Amniotic epithelial cell (primary cell): ENCODE data around the gene C1R.
A peak's percentile ranks its signal among the peaks of the same experiment; 100 is the strongest.
"Not testable (repeated sequence)": the region's sequence is repeated elsewhere in the genome, so short reads cannot be mapped to it uniquely, and the experiment has no call there.

ENCODE experiments used
- DNase-seq: peaks from one replicate; pipeline ENCODE4 v3.0.0-alpha.2; 2010; ENCODE audit warnings: low read depth

C1R gene

DNA sequence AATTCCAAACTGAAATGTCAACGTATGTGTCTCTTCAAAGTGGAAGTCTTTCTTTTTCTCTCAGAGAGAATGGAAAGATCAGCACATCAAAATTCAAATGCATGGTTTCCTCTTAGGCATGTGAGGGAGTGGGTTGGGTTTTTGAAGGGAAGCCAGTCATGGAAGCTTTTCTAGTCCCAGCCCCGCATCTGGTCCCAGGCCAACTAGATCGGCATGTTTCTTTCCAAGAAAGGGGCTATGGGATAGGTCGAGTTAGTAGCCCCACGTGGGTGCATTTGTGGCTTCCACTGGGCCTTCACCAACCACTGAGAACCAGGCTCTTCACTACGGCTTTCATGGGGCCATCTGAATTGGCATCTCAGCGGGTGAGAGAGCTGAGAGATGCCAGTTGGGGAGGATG, 25.1 kb downstream of the C1R start:
- DNase-seq, result no peak

DNA sequence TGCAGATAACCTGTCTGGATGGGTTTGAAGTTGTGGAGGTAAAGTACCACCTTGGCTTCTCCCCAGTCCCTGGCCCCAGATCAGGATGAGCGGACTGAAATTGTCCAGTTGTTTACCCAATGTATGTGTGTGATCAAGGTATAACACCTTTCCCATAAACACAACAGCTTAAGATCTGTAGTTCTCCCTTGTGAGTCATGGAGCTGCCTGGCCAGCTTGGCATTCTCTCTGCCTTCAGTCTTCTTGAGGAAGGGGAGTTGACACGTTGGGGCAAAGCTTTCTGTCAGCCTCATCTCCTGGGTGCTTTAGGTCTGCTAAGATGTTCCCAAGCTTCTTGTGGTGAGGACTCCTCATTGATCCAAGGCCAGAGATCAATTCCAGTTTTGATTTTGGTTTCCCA, 25.6 kb downstream of the C1R start:
- no peak for DNase-seq

DNA sequence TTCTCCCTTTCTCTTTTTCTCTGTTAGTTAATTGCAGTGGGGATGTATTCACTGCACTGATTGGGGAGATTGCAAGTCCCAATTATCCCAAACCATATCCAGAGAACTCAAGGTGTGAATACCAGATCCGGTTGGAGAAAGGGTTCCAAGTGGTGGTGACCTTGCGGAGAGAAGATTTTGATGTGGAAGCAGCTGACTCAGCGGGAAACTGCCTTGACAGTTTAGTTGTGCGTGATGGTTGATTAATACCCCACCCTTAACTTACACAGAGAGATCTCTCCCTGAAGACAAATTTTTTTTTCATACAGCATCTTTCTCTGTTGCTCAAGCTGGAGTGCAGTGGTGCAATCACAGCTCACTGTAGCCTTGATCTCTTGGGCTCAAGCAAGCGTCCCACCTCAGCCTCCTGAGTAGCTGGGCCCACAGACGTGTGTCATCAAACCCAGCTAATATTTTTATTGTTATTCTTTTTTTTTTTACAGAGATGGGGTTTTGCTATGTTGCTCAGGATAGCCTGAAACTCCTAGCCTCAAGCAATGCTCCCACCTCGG, 27.1 kb downstream of the C1R start:
- DNase-seq, result peak; percentile 38

GRCh38 chr12:7064516-7064915, 27.7 kb downstream of the C1R start:
- no peak for DNase-seq

DNA sequence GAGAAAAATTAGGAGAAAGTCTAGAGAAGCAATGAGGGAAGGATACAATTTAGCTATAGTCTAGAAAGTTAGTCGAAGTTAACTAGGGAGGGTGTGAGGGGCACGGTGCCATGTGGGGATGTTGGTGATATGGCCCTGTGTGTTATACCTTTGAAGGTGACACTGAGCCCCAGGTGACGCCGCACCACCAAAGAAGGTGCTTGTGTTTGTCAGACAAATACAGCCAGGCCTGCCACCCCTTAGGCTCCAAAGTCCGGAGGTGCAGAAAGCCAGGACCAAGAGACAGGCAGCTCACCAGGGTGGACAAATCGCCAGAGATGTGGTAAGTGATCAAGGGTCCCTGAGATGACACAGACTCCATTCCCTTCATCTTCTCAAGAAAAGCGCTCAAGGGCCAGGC, 30.6 kb downstream of the C1R start:
- DNase-seq, result no peak

DNA sequence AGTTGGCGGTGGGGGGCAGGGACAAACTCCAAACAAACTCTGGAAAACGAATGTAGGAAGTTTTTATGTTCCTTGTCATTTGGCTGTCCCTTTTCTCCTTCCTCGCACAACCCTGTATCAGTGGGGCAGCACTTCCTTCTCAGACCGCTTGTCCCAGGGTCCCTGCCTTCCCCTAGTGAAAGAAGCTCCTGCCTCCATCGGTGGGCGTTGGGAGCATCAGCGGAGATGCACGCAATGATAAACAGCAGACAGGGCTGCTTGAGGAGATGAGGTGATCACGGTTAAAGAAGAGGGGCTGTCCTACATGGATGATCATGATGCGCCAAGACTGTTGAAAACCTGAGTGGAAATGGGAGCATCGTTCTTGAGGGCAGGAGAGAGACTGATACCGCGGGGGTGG, 31.1 kb downstream of the C1R start:
- DNase-seq, result peak; percentile 6

- DNase-seq, result peak; percentile 98
Measured at GRCh38 chr12:7060353-7060954, 31.8 kb downstream of the C1R start, which contains the start of gene C1S. TSS of gene C1S (plus strand) at chr12:7060718. CDS start at chr12:7061913, 1,195 bp downstream.

DNA sequence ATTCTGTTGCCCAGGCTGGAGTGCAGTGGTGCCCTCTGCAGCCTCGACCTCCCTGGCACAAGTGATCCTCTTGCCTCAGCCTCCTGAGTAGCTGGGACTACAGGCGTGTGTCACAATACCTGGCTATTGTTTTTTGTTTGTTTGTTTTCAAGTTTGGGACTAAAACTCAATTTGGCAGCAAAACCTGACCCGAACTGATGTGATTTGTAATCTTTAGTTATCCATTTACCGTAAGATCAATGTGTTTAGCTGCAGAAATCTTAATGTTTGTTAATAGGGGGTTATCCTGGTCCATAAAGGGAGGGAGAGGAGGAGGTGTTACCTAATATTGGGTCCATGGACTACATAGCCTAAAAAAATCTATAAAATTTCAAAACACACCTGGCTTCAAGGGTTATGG, 32.5 kb downstream of the C1R start:
- no peak for DNase-seq

GRCh38 chr12:7058850-7059395, 33.3 kb downstream of the C1R start:
- no peak for DNase-seq

GRCh38 chr12:7058163-7058845, 33.9 kb downstream of the C1R start:
- DNase-seq, result no peak

DNA sequence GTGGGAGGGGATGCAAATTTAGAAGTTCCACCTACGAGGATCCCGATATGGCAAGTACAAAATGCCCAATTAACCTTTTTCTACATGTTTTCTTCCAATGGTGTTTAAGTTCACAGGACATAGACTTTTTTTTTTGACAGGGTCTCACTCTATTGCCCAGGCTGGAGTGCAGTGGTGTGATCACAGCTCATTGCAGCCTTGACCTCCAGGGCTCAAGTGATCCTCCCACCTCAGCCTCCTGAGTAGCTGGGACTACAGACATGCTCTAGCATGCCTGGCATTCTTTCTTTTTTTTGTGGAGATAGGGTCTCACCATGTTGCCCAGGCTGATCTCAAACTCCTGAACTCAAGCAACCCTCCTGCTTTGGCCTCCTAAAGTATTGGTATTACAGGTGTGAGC, 36.5 kb downstream of the C1R start:
- not testable (repeated sequence) for DNase-seq

DNA sequence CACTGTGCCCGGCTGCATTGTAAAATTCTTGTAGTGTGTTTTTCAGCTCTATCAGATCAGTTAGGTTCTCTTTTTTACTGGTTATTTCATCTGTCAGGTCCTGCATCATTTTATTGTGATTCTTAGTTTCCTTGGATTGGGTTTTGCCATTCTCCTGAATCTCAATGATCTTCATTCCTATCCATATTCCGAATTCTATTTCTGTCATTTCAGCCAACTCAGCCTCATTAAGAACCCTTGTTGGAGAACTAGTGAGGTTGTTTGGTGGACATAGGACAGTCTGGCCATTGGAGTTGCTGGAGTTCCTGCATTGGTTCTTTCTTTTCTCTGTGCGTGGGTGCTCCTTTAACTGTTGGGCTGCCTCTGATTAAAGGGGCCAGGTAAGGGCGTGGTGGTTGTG, 37.3 kb downstream of the C1R start:
- DNase-seq, result no peak

DNA sequence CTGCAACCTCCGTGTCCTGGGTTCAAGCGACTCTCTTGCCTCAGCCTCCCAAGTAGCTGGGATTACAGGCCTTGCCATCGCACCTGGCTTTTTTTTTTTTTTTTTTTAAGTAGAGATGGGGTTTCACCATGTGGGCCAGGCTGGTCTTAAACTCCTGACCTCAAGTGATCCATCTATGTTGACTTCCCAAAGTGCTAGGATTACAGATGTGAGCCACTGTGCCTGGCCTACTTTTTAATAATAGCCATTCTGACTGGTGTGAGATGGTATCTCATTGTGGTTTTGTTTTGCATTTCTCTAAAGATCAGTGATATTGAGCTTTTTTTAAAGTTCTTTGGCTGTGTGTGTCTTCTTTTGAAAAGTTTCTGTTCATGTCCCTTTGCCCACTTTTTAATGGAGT, 42.3 kb downstream of the C1R start:
- DNase-seq, result peak; percentile 23

- DNase-seq, result not testable (repeated sequence)
Measured at GRCh38 chr12:7049445-7049951, 42.7 kb downstream of the C1R start.

GRCh38 chr12:7047306-7047705, 44.9 kb downstream of the C1R start:
- DNase-seq, result no peak

DNA sequence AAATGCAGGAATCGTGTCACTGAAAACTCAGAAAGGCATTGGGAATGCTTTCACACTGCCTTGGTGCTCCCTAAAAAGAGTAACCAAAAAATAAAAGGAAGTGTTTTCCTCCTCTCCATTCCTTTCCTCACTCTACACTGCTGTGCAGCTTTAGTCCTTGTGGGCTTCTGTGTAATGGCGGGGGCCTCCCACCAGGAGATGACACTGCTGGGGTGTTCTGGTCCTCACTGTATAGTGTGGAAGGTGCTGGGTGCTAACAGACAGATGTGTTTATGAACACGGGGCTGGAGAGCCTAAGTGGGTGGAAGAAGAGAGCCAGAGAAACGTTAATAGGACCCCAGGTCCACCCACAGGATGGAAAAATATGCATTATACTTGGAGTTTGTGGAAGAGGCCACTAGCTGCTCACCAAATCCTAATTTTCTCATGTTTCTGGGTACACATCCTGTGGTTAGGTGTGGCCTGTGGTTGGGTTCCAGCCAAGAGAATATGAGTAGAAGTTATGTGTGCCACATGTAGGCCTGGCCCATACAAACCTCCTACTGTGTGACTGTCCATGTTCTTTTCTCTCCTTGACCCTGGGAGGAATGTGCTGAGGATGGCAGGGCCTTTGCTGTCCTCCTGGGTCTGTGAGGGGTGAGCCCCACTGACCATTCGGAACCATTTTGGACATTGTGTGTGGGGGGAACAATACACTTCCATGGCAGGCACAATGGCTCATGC, 45.7 kb downstream of the C1R start:
- no peak for DNase-seq

DNA sequence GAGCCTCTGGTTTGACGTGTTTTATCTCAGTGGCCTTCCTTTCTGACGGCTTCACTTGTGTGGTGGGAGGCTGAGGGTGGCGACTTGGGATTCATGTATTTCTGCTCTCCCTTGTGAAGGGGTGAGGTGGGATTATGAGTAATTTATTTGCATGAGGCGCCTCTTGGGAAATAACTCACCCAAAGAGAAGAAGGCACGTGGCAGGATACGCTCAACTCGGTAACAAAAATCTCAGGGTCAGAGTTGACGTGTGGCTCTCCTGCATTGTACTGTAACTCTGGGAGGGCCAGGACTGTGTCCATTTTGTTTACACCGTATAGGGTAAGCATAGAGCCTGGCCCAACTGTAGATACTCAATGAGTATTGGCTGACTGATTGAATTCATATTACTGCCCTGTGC, 46.3 kb downstream of the C1R start:
- no peak for DNase-seq

- peak; percentile 68 for DNase-seq
Measured at GRCh38 chr12:7042842-7043241, 49.4 kb downstream of the C1R start.

- no peak for DNase-seq
Measured at GRCh38 chr12:7039403-7039802, 52.8 kb downstream of the C1R start.

DNA sequence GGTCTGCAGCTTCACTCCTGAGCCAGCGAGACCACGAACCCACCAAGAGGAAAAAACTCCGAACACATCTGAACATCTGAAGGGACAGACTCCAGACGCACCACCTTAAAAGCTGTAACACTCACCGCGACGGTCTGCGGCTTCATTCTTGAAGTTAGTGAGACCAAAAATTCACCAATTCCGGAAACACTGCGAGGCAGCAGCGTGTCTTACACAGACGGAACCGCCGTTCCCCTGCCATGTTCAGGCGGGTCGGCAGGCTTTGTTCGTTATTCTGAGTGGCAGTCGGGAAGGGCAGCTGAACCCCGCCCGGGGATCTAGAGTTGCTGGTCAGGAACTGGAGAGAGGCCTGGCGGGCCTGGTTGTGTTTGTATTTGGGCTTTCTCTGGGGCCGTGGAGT, 53.7 kb downstream of the C1R start:
- no peak for DNase-seq

DNA sequence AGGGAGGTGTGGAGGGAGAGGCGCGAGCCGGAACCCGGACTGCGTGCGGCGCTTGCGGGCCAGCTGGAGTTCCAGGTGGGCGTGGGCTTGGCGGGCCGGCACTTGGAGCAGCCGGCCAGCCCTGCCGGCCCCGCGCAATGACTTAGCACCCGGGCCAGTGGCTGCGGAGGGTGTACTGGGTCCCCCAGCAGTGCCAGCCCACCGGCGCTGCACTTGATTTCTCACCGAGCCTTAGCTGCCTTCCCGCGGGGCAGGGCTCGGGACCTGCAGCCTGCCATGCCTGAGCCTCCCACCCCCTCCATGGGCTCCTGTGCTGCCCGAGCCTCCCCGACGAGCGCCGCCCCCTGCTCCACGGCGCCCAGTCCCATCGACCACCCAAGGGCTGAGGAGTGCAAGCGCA, 54.8 kb downstream of the C1R start:
- not testable (repeated sequence) for DNase-seq

GRCh38 chr12:7035463-7035862, 56.8 kb downstream of the C1R start:
- no peak for DNase-seq

- DNase-seq, result no peak
Measured at GRCh38 chr12:7034464-7034863, 57.8 kb downstream of the C1R start.
